GM21576 (cell line): ENCODE data around the gene CDKN1A.

Source experiments
- ATAC-seq: cut with Tn5 transposase; IDR thresholded peaks from one replicate; pipeline ENCODE4 v1.9.1; 2021; ENCODE audit warnings: mild to moderate bottlenecking, moderate library complexity; ENCODE audit not compliant: unreplicated experiment

Gene CDKN1A

DNA sequence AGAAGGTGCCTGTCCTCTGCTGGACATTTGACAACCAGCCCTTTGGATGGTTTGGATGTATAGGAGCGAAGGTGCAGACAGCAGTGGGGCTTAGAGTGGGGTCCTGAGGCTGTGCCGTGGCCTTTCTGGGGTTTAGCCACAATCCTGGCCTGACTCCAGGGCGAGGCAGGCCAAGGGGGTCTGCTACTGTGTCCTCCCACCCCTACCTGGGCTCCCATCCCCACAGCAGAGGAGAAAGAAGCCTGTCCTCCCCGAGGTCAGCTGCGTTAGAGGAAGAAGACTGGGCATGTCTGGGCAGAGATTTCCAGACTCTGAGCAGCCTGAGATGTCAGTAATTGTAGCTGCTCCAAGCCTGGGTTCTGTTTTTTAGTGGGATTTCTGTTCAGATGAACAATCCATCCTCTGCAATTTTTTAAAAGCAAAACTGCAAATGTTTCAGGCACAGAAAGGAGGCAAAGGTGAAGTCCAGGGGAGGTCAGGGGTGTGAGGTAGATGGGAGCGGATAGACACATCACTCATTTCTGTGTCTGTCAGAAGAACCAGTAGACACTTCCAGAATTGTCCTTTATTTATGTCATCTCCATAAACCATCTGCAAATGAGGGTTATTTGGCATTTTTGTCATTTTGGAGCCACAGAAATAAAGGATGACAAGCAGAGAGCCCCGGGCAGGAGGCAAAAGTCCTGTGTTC lies 1.3 kb upstream of the CDKN1A start:
- no peak for ATAC-seq

DNA sequence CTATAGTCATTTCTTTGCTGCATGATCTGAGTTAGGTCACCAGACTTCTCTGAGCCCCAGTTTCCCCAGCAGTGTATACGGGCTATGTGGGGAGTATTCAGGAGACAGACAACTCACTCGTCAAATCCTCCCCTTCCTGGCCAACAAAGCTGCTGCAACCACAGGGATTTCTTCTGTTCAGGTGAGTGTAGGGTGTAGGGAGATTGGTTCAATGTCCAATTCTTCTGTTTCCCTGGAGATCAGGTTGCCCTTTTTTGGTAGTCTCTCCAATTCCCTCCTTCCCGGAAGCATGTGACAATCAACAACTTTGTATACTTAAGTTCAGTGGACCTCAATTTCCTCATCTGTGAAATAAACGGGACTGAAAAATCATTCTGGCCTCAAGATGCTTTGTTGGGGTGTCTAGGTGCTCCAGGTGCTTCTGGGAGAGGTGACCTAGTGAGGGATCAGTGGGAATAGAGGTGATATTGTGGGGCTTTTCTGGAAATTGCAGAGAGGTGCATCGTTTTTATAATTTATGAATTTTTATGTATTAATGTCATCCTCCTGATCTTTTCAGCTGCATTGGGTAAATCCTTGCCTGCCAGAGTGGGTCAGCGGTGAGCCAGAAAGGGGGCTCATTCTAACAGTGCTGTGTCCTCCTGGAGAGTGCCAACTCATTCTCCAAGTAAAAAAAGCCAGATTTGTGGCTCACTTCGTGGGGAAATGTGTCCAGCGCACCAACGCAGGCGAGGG lies 594 bp upstream of the CDKN1A start:
- no peak for ATAC-seq

DNA sequence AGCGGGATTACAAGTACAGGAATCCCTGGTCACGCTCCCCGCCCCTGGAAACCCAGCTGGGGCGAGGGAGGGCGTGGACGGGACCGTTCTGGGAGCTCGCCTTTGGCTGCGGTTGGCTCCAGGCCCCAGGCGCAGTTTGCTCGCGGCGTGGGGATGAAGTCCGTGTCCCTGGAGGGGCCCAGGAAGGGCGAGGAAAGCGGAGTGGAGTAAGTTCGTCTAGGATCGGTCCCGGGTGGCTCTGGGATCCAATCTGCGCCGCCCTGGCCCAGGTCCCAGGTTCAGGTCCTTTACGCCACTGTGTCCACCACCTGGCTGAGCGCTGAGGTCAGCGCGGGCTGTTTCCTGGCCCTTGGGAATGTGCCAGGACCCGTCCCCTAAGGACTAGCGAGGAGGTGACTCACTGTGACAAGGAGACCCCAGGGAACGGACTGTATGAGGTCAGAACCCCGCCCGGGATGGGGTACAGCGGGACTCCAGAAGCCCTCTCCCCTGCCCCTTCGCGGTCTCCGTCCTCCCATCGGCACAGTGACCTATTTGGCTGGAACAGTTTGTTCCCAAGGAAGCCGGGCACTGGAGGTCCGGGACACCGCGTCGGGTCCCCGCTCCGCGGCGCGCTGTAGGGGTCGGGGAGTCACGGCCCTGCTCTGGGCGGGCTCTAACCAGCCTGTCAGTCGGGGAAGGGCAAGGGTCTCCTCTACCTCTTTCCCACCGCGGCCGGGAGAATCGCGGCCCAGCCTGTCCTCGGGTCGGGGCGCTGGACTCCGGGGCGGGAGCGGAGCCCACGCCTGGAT lies 724 bp downstream of the CDKN1A start:
- ATAC-seq, result no peak

DNA sequence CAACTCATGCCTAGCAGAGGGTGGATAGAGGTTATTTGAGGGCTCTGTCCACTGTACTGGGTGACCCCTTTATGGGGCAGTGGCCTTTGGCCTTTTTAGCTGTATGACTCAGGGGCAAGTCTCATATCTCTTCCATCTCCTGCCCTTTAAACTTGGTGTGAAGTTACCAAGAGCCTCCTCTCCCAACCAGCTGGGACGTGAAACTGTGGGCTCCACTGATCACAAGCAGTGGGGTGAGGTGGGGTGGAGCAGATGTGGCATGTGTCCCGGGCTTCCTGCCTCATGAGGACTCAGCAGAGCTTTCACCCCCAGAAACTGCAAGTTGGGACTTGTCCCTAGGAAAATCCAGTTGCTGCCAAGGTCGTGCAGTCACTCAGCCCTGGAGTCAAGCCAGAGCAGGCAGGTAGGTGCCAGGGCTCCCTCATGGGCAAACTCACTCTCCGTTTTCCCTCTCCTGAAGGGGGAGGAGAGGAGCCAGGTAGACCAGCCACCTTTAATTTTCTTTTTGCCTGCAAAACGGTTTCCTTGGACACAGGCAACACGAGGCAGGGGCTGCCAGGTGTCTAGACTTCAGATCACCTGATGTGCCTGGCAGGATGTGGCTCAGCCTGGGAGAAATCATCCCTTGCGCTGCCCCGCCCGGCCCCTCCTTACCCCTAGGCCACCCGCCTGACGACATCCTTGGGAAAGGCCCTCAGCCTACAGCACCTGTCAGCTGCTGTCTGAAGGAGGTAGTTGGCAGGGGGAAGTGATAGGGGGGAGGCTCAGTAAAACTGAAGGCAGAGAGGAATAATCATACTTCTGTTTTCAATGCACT lies 4.0 kb downstream of the CDKN1A start:
- ATAC-seq, result peak; percentile 29

DNA sequence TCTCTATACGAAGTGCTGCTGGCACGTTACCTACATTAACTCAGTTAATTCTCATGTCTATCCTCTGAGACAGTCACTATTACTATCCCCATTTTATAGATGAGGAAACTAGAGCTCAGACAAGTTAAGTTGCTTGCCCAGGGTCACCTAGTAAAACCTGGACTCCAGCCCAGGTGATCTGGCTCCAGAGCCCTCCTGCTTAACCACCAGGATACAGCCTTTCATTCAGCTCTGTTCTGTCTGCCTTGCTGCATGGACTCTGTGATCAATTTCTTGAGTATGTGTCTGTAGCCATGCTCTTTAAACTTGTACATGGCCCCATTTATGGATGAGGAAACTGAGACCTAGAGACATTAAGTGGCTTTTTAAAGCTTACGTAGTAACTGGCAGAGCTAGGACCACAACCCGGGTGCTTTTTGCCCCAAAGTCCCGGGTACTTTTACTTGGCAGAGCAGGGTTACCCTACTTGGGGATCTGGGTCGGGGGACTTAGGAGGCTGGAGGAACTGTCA lies 4.7 kb downstream of the CDKN1A start:
- no peak for ATAC-seq

DNA sequence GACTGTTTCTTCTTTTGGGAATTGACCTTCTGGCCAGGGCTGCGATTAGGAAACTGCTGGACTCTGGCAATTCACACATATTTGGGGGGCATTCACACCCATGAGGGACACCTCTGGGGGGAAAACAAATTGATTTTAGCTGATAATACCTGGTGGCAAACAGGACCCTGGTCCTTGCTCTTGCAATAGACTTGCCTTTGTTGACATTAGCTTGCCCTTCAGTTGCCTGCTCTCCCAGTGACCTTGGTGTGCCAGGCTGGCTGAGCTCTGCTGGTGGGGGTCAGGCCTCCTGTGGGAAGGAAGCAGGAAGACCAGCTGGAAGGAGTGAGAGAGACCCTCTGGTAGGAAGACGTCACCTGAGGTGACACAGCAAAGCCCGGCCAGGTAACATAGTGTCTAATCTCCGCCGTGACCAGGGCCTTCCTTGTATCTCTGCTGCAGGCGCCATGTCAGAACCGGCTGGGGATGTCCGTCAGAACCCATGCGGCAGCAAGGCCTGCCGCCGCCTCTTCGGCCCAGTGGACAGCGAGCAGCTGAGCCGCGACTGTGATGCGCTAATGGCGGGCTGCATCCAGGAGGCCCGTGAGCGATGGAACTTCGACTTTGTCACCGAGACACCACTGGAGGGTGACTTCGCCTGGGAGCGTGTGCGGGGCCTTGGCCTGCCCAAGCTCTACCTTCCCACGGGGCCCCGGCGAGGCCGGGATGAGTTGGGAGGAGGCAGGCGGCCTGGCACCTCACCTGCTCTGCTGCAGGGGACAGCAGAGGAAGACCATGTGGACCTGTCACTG lies 5.3 kb downstream of the CDKN1A start:
- ATAC-seq, result no peak

DNA sequence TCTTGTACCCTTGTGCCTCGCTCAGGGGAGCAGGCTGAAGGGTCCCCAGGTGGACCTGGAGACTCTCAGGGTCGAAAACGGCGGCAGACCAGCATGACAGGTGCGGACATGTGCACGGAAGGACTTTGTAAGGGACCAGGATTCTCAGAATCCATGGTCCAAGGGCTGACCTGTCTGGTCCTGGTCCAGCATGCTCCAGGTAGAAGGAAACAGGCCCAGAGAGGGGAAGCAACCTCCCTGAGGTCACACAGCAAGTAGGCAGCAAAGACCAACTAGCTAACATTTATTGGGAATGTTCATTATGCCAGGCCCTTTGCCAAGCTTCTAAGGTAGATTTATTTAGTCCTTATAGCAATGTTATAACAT lies 5.9 kb downstream of the CDKN1A start:
- no peak for ATAC-seq

DNA sequence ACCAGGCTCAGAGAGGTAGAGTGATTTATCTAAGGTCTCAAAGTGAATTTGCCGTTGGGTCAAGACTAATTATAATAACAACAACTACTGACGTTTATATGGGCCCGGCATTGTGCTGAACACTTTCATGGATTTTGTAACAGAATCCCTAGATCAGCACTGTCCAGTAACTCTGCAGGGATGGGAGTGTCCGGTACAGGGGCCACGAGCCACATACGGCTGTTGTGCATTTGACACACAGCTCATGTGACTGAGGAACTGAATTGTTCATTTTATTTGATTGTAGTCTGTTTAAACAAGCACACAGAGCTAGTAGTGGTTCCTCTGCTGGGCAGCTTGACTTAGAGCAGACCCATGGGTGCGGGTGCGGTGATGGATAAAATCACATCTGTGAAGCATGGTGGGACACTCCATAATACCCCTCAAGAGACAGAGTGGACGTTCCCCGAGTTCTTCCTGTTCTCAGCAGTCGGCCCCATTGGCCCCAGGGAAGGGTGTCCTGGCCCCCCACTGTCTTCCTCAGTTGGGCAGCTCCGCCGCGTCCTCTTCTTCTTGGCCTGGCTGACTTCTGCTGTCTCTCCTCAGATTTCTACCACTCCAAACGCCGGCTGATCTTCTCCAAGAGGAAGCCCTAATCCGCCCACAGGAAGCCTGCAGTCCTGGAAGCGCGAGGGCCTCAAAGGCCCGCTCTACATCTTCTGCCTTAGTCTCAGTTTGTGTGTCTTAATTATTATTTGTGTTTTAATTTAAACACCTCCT lies 6.8 kb downstream of the CDKN1A start:
- ATAC-seq, result no peak

DNA sequence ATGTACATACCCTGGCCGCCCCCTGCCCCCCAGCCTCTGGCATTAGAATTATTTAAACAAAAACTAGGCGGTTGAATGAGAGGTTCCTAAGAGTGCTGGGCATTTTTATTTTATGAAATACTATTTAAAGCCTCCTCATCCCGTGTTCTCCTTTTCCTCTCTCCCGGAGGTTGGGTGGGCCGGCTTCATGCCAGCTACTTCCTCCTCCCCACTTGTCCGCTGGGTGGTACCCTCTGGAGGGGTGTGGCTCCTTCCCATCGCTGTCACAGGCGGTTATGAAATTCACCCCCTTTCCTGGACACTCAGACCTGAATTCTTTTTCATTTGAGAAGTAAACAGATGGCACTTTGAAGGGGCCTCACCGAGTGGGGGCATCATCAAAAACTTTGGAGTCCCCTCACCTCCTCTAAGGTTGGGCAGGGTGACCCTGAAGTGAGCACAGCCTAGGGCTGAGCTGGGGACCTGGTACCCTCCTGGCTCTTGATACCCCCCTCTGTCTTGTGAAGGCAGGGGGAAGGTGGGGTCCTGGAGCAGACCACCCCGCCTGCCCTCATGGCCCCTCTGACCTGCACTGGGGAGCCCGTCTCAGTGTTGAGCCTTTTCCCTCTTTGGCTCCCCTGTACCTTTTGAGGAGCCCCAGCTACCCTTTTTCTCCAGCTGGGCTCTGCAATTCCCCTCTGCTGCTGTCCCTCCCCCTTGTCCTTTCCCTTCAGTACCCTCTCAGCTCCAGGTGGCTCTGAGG lies 7.6 kb downstream of the CDKN1A start:
- ATAC-seq, result no peak

DNA sequence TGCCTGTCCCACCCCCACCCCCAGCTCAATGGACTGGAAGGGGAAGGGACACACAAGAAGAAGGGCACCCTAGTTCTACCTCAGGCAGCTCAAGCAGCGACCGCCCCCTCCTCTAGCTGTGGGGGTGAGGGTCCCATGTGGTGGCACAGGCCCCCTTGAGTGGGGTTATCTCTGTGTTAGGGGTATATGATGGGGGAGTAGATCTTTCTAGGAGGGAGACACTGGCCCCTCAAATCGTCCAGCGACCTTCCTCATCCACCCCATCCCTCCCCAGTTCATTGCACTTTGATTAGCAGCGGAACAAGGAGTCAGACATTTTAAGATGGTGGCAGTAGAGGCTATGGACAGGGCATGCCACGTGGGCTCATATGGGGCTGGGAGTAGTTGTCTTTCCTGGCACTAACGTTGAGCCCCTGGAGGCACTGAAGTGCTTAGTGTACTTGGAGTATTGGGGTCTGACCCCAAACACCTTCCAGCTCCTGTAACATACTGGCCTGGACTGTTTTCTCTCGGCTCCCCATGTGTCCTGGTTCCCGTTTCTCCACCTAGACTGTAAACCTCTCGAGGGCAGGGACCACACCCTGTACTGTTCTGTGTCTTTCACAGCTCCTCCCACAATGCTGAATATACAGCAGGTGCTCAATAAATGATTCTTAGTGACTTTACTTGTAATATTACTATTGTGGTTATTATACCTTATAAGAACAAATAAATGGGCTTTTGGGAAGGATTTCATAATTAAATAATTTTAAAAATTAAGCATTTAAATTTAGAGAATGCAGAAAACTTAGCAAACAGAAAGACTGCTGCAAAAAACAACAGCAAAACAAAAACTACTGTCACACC lies 8.4 kb downstream of the CDKN1A start:
- ATAC-seq, result no peak

DNA sequence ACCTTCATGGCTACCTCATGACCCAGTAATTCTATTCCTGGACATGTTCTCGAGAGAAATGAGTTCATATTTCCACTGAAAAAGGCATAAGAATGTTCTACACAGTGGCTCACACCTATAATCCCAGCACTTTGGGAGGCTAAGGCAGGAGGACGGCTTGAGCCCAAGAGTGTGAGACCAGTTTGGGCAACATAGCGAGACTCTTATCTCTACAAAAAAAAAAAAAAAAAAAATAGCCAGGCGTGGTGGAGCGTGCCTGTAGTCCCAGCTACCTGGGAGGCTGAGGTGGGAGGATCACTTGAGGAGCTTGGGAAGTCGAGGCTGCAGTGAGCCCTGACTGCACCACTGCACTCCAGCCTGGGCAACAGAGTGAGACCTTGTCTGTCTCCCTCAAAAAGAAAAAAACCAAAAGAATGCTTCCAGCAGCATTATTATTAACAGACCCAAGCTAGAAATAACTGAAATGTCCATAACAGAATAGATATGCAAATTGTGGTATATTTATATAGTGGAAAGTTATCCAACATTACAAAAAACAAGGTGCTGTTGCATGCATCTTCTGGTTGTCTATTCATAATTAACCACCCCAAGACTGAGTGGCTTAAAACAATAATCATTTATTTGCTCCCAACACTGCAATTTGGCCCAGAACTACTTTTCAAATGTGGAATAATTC lies 9.7 kb downstream of the CDKN1A start:
- ATAC-seq, result no peak

DNA sequence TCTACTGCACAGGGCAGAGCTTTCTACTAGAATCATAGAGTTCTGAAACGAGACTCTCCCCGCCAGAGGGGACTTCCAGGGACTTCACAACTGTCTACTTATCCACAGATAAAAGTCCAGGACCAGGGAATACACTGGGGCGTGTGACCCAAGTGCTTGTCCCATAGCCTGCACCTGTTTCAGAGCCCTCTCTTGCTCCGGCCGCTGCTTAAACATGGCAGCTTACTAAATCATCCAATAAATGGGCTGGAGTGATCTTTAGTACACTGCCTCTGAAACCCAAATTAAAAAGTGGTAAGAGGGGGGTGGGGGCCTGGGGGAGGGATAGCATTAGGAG lies 10.2 kb downstream of the CDKN1A start:
- no peak for ATAC-seq

DNA sequence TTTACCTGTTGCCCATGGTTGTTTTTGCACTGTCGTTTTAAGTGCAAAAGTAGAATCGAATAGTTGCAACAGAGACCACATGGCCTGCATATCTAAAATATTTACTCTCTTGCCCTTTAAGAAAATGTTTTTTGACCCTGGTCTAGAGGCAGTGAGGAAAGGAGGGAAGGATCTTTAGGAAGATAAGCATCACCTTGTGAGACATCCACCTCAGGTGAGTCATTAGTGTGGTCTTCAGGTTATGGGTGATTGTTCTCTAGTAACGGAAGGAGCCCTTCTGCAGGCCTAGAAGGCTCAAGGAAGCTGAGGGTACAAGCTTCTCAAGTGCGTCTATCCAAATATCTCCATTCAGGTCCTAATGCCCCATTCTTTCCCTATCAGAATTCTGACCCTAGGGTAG lies 12.5 kb downstream of the CDKN1A start:
- no peak for ATAC-seq

DNA sequence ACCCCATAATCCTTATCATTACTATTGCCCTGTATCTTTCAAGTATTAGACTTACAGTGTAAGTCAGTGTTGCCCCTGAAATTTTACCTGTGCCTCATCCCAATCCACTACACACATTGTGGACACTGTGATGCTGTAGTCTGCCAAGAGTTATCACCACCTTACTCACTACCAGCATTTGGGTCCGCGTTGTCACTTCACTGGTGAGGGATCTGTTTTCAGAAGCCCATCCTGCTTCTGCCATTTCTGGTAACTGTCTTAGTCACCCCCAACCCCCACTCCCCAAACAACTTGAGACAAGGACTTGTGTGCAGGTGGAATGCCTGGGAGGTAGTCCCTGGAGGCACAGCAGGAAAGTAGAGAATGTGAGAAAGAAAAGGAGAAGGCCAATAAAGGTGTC lies 13.1 kb downstream of the CDKN1A start:
- no peak for ATAC-seq

DNA sequence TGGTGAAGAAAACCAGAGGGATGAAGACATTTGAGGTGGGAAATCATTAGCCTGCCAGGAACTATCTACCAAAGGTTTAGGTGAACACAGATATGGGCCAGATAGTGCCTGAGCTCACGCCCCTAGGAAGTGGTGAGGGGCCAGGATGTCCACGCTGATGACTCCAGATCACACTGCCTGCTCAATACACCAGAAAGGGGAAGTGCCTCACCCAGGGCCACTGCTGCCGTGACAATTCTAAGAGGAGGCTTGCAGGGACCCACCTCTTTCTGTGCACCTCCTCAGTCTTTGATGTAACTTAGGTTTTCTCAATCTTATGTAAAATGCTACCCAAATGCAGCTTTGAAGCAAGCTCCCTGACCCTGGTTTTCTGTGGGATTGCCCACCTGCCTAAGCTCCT lies 13.7 kb downstream of the CDKN1A start:
- ATAC-seq, result peak; percentile 61

DNA sequence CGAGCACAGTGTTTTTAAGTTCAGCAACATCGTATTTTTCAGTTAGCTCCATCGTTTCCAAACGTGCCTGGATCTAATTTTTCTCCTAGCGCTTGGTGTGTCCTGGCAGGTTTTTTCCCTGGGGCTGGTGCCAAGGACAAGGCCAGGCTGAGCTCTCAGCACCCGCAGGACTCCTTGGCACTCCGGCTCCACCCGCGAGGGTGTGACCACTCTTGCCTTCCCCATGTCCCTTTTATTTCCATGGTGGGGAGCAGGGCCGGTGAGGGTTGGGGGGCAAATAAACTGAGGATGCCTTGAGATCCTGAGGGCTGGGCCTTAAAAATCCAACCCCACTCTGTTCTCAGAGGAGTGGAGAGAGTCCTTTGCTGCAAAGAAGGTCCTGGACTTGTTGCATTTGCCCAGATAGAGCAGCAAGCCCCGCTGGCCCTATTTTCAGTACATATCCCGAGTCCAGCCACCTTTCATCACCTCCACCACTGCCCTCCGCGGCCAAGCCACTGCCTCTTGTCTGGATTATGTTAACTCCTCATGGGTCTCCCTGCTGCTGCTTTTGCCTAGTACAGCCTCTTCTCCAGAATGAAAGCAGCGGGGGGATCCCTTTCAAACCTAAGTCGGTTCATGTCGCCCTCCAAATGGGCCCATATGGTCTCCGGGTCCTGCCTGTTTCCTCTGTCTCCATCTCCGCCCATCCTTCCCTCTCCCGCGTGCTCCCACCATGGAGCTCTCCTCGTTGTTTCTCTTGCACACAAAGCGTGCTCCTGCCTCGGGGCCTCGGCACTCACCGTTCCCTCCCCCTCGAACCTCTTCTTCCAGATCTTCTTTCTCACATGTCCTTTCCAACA lies 14.6 kb downstream of the CDKN1A start:
- ATAC-seq, result no peak
